SK-N-SH (cell line): ENCODE measurements around the gene KDM1A. TPM values are rescaled to one million over a fixed set of nuclear protein-coding genes. Genes with fewer than 3 reads are reported as not detected.

Source experiments
- CTCF ChIA-PET: fragments of 300-600, 350-600 bp; formaldehyde crosslinking; extraction: SDS; loops from one replicate; lab custom pipeline; 2021; lab: Yijun Ruan, JAX
- POLR2A ChIA-PET: fragments of 350-600 bp; sonication (Branson Sonifier 250); formaldehyde crosslinking; extraction: SDS; loops from one replicate; lab custom pipeline; 2020; ENCODE audit warnings: antibody characterized with exemption, inconsistent platforms; lab: Yijun Ruan, JAX
- DNase-seq: peaks from one replicate; pipeline ENCODE4 v3.0.0; 2012
- H2AFZ ChIP-seq: fragments of 200-600 bp; sonication (generic); 2 replicates; pipeline ENCODE4 v1.8.1; 2016; ENCODE audit warnings: antibody characterized with exemption, mild to moderate bottlenecking, low read depth
- H3F3A ChIP-seq: fragments of 200-600 bp; sonication (generic); replicated peaks from 2 replicates; pipeline ENCODE3; 2016; ENCODE audit warnings: antibody characterized with exemption, mild to moderate bottlenecking; ENCODE audit not compliant: insufficient read depth
- H3K27ac ChIP-seq, 2 experiments: fragments of 200-500 bp in 1 of 2; fragments of 200-600 bp in 1 of 2; sonication (Bioruptor generic) in 1 of 2; sonication (generic), shearing (Covaris generic) in 1 of 2; 2 replicates each; pipeline versions ENCODE4 v1.5.1 to v1.6.1; 2014 to 2016; ENCODE audit warnings: low read depth in 2 of 2, inconsistent platforms in 1 of 2, low read length in 1 of 2, mild to moderate bottlenecking in 1 of 2, mixed read lengths in 1 of 2
- H3K27me3 ChIP-seq: fragments of 200-600 bp; sonication (generic), shearing (Covaris generic); 2 replicates; pipeline ENCODE4 v1.6.1; 2016; ENCODE audit warnings: mixed run types; ENCODE audit not compliant: insufficient read depth
- H3K36me3 ChIP-seq, 2 experiments: fragments of 200-500 bp in 1 of 2; fragments of 200-600 bp in 1 of 2; sonication (Bioruptor generic) in 1 of 2; sonication (generic) in 1 of 2; replicated peaks in 1 of 2; 2 replicates each; pipeline versions ENCODE3 to v1.5.1; 2014 to 2016; ENCODE audit warnings: low read length in 1 of 2, mild to moderate bottlenecking in 1 of 2; ENCODE audit not compliant: insufficient read depth in 2 of 2, control insufficient read depth in 1 of 2
- H3K4me1 ChIP-seq, 2 experiments: fragments of 200-500 bp in 1 of 2; fragments of 200-600 bp in 1 of 2; sonication (Bioruptor generic) in 1 of 2; sonication (generic), shearing (Covaris generic) in 1 of 2; 2 replicates each; pipeline versions ENCODE4 v1.5.1 to v1.6.1; 2014 to 2016; ENCODE audit warnings: low read depth in 1 of 2, low read length in 1 of 2, mixed run types in 1 of 2; ENCODE audit not compliant: insufficient read depth in 2 of 2, control insufficient read depth in 1 of 2
- H3K4me2 ChIP-seq: fragments of 200-600 bp; sonication (generic), shearing (Covaris generic); 2 replicates; pipeline ENCODE4 v1.6.1; 2017; ENCODE audit warnings: mixed run types
- H3K4me3 ChIP-seq, 2 experiments: fragments of 200-500 bp in 1 of 2; fragments of 200-600 bp in 1 of 2; sonication (Bioruptor generic) in 1 of 2; sonication (generic), shearing (Covaris generic) in 1 of 2; 2 replicates each; pipeline versions ENCODE4 v1.5.1 to v1.8.1; 2014 to 2016; ENCODE audit warnings: low read depth in 2 of 2, inconsistent platforms in 1 of 2, low read length in 1 of 2, mild to moderate bottlenecking in 1 of 2, mixed read lengths in 1 of 2, moderate library complexity in 1 of 2
- H3K79me2 ChIP-seq: fragments of 200-600 bp; sonication (generic); 2 replicates; pipeline ENCODE4 v1.8.1; 2017; ENCODE audit warnings: mild to moderate bottlenecking; ENCODE audit not compliant: insufficient read depth
- H3K9ac ChIP-seq: fragments of 200-600 bp; sonication (generic); 2 replicates; pipeline ENCODE4 v1.6.1; 2017; ENCODE audit warnings: mixed run types
- H3K9me2 ChIP-seq: fragments of 200-600 bp; sonication (generic); 2 replicates; pipeline ENCODE4 v1.6.1; 2017; ENCODE audit warnings: mixed run types
- H3K9me3 ChIP-seq: fragments of 200-600 bp; sonication (generic); 2 replicates; pipeline ENCODE4 v1.6.1; 2017; ENCODE audit warnings: mixed run types, mild to moderate bottlenecking, moderate library complexity
- H4K20me1 ChIP-seq: fragments of 200-600 bp; sonication (generic); 2 replicates; pipeline ENCODE4 v1.6.1; 2017; ENCODE audit warnings: mild to moderate bottlenecking, mixed run types; ENCODE audit not compliant: insufficient read depth
- ELF1 ChIP-seq: IDR thresholded peaks from 2 replicates; pipeline ENCODE4 v1.4.0; 2012
- EP300 ChIP-seq, 2 experiments: IDR thresholded peaks; 2 replicates each; pipeline versions ENCODE4 v1.4.0 to v1.6.1; 2012; ENCODE audit warnings: borderline replicate concordance in 1 of 2, low read depth in 1 of 2, low read length in 1 of 2
- EZH2phosphoT487 ChIP-seq: fragments of 200-600 bp; sonication (generic); IDR thresholded peaks from 2 replicates; pipeline ENCODE4 v1.6.1; 2017; ENCODE audit warnings: low read depth, mixed run types, mild to moderate bottlenecking, antibody characterized with exemption, moderate library complexity, borderline replicate concordance
- FOSL2 ChIP-seq: IDR thresholded peaks from 2 replicates; pipeline ENCODE4 v1.4.0; 2012; ENCODE audit warnings: low read depth, mild to moderate bottlenecking, moderate library complexity, borderline replicate concordance
- FOXJ3 ChIP-seq: sonication (generic); formaldehyde crosslinking; IDR thresholded peaks from 2 replicates; pipeline ENCODE4 v1.5.1; 2020; ENCODE audit warnings: mild to moderate bottlenecking, missing genetic modification reagents
- GATA2 ChIP-seq: sonication (generic); formaldehyde crosslinking; IDR thresholded peaks from 2 replicates; pipeline ENCODE4 v1.5.0; 2020; ENCODE audit warnings: mild to moderate bottlenecking, missing genetic modification reagents
- IRF3 ChIP-seq: fragments of 150-350 bp; IDR thresholded peaks from 2 replicates; pipeline ENCODE4 v1.6.1; 2016; ENCODE audit warnings: mild to moderate bottlenecking, low read depth, low read length
- JUND ChIP-seq: IDR thresholded peaks from 2 replicates; pipeline ENCODE4 v1.4.0; 2012
- MAX ChIP-seq: IDR thresholded peaks from 2 replicates; pipeline ENCODE4 v1.4.0; 2012; ENCODE audit warnings: low read depth
- MEF2A ChIP-seq: IDR thresholded peaks from 2 replicates; pipeline ENCODE4 v1.4.0; 2012; ENCODE audit warnings: low read depth, borderline replicate concordance
- MXI1 ChIP-seq: IDR thresholded peaks from 2 replicates; pipeline ENCODE4 v1.6.1; 2012; ENCODE audit warnings: mild to moderate bottlenecking, low read depth, low read length, improper control_type of control experiment
- NFIC ChIP-seq: IDR thresholded peaks from 2 replicates; pipeline ENCODE4 v1.4.0; 2012; ENCODE audit warnings: borderline replicate concordance
- PBX3 ChIP-seq: IDR thresholded peaks from 2 replicates; pipeline ENCODE4; 2012
- REST ChIP-seq: IDR thresholded peaks from 2 replicates; pipeline ENCODE4 v1.6.1; 2012; ENCODE audit warnings: mild to moderate bottlenecking, low read depth, low read length, moderate library complexity
- RXRA ChIP-seq: IDR thresholded peaks from 2 replicates; pipeline ENCODE4 v1.4.0; 2012; ENCODE audit warnings: low read depth, mild to moderate bottlenecking, borderline replicate concordance
- SIN3A ChIP-seq: IDR thresholded peaks from 2 replicates; pipeline ENCODE4 v1.6.1; 2012; ENCODE audit warnings: low read depth, mild to moderate bottlenecking, low read length, moderate library complexity, borderline replicate concordance
- TAF1 ChIP-seq: IDR thresholded peaks from 2 replicates; pipeline ENCODE4 v1.6.1; 2012; ENCODE audit warnings: low read depth, mild to moderate bottlenecking, low read length, moderate library complexity, borderline replicate concordance
- TCF12 ChIP-seq: IDR thresholded peaks from 2 replicates; pipeline ENCODE4 v1.4.0; 2012
- USF2 ChIP-seq: fragments of 150-350 bp; IDR thresholded peaks from 2 replicates; pipeline ENCODE4 v1.6.1; 2017; ENCODE audit warnings: antibody characterized with exemption, low read length, low read depth, borderline replicate concordance
- WGBS: methylation state at CpG from one replicate; pipeline ENCODE4 v1.1.6; 2017; ENCODE audit warnings: low lambda C conversion rate; 5-methylcytosine and 5-hydroxymethylcytosine counted together
- polyA plus RNA-seq, 3 experiments: library from polyadenylated mRNA; depleted of rRNA; stranded (reverse); fragments of >200 nt; gene quantifications; 2 replicates each; pipeline ENCODE4 v1.2.3, GENCODE V29; 2012

KDM1A gene
- polyA plus RNA-seq, 1 of the 3 experiments (the other 2 are of a cell fraction) = 71.0 TPM

- TF ChIP-seq FOXJ3 (CRISPR knock-in tag) (no peak), ELF1 (no peak), MXI1 (no peak), GATA2 (CRISPR knock-in tag) (no peak), RXRA (no peak), USF2 (no peak), EP300 (IDR thresholded peaks at IDR 0.05; ENCODE audit: borderline replicate concordance in 1 of 2, low read depth in 1 of 2, low read length in 1 of 2) (no peak), TAF1 (no peak), PBX3 (no peak), TCF12 (no peak), NFIC (no peak), JUND (no peak)
- Histone ChIP-seq H3K9me2 (no peaks in the 10 kb centered on the region), H3K9ac (no peak overlapping the region), H3F3A (peaks cover 17% of the 10 kb centered on the region), H3K27me3 (no peaks in the 10 kb centered on the region), H3K79me2 (peaks cover 100% of the 10 kb centered on the region), H3K9me3 (no peaks in the 10 kb centered on the region), H3K4me3 (no peak overlapping the region), H2AFZ (no peak overlapping the region), H3K36me3 (peaks cover 0 to 11% of the 10 kb centered on the region in 2 experiments), H3K4me2 (no peak overlapping the region), H4K20me1 (peaks cover 48% of the 10 kb centered on the region), H3K27ac (no peak overlapping the region), H3K4me1 (peaks cover 6 to 37% of the 10 kb centered on the region in 2 experiments; a peak in 3 of 4 replicates)
- POLR2A ChIA-PET = no interaction called here
- DNase-seq = no peak
- 87% methylated on average over 4 of the region's 4 CpGs for WGBS
- CTCF ChIA-PET = interaction anchor here (1.0 to 6.7 kb wide), 2 partner anchors 14 to 60 kb away, joined by 3 to 33 read pairs; no protein-coding TSS in a partner anchor
Measured at GRCh38 chr1:23124259-23125026, 105.2 kb downstream of the KDM1A start.

GRCh38 chr1:23125489-23125888, 106.2 kb downstream of the KDM1A start:
- 92% methylated on average over 4 of the region's 4 CpGs for WGBS
- Histone ChIP-seq H3K27ac (no peak overlapping the region), H3K4me3 (no peak overlapping the region), H3K9ac (no peak overlapping the region), H3K4me2 (no peak overlapping the region), H2AFZ (no peak overlapping the region), H3F3A (peaks cover 28% of the 10 kb centered on the region), H3K9me3 (no peaks in the 10 kb centered on the region), H3K79me2 (peaks cover 100% of the 10 kb centered on the region), H3K9me2 (no peaks in the 10 kb centered on the region), H4K20me1 (peaks cover 54% of the 10 kb centered on the region), H3K4me1 (peaks cover 6 to 37% of the 10 kb centered on the region in 2 experiments; a peak in 3 of 4 replicates), H3K27me3 (no peaks in the 10 kb centered on the region), H3K36me3 (peaks cover 0 to 11% of the 10 kb centered on the region in 2 experiments)
- ChIA-PET CTCF (interaction anchor here (1.0 to 6.7 kb wide), 2 partner anchors 15 to 59 kb away, joined by 3 to 33 read pairs; no protein-coding TSS in a partner anchor), POLR2A (no interaction called here)
- no peak for DNase-seq
- TF ChIP-seq MAX (no peak), USF2 (no peak), MEF2A (no peak), EZH2phosphoT487 (no peak), IRF3 (no peak), GATA2 (CRISPR knock-in tag) (no peak), SIN3A (no peak), FOSL2 (no peak), REST (no peak)
